Measurements from ENCODE around the gene C19orf67.

The C19orf67 gene

DNA sequence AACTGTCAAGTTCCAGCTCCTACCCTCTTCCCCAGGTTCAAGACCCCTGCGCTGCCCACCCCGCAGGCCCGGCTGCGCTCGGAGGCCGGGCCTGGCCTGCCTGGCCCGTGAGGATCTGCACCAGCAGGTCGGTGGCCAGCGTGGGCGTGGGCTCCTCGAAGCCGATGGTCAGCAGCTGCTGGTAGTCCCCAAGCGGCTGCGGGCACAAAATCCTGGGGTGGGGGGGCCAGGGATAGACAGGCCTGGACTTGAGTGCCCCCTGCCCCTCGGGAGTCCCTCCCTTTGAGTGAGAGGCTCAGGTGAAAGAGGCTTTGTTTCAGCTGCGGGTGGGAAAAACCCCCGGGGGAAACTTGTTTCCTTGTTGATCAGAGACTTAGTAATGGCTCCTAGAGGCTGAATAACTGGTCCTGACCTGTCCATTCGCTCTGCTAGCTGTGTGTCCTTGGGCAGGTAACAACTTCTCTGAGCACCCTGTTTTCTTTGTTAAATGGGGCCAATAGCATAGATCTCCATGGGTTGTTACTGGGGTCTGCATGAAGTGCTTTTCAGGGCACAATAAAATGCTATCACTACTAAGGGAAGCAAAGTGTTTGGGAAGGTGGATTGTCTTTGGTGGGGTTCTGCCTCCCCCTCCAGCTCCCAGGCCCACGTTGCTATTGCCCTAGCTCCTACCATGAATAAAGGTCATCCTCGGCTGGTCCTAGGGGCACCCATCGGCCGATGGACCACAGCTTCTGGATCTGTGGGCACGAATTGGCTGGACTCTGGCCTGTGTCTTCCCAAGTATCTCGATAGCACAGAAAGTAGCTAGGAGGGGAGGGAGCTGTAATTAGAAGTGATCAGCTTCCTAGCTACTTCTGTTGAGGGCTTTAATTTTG, 3.5 kb downstream of the C19orf67 start:
- no peak for DNase-seq (ENCODE audit: low spot score)

DNA sequence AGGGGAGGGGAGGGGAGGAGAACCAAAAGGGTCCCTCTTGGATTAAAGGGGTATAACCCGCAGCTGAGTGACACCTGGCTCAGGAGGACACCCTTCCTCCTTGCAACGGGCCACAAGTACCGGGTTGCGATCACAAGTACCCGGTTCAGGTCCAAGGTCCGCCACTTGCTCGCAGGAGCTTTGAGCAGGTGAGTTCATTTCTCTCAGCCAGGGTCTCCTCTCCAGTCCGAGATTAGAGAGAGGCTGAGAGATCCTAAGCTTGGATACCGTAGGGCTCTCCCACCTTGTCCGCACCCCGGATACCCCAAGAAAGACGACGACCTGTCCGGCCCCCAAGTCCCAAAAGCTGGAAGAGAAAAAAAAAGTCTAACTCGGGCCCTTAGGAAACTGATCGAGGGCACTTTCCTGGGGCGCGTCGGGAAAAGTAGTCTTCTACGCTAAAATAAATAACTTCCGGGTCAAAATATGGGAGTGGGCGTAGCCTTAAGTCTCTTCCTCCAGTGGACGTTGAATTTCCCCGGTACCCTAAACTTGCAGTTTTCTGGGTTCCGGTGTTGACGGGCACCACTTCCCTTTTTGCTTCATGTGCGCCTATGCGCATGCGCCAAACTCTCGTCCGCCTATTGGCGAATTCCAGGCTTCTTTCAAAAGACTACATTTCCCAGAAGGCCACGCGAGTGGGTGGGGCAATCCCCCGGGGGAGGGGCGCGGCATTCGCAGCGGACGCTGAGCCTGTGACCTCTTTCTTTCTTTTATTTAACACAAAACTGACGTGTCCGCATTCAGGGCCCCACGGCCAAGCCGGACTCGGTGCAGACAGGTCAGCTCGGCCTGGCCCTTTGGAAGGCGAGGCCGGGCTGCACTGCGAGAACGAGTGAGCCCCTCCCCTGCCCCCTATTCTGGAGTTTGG, 4.4 kb downstream of the C19orf67 start:
- DNase-seq (ENCODE audit: low spot score), result peak; percentile 99

DNA sequence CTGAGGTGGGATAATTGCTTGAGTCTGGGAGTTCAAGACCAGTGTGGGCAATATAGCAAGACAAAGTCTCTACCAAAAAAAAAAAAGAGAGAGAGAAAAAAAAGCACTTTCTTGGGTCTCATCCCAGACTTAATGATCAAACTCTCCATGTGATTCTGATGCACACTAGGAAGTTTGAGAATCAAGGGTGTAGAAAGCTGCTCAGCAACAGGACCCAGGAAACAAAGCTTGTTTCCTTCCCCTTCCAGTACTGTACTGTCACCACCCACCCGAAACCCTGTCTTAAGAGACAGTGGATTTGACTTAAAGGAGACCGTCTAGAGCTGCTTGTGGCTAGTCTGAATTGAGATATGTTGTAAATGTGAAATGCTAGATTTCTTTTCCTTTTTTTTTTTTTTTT, 7.2 kb downstream of the C19orf67 start:
- no peak for DNase-seq (ENCODE audit: low spot score)

DNA sequence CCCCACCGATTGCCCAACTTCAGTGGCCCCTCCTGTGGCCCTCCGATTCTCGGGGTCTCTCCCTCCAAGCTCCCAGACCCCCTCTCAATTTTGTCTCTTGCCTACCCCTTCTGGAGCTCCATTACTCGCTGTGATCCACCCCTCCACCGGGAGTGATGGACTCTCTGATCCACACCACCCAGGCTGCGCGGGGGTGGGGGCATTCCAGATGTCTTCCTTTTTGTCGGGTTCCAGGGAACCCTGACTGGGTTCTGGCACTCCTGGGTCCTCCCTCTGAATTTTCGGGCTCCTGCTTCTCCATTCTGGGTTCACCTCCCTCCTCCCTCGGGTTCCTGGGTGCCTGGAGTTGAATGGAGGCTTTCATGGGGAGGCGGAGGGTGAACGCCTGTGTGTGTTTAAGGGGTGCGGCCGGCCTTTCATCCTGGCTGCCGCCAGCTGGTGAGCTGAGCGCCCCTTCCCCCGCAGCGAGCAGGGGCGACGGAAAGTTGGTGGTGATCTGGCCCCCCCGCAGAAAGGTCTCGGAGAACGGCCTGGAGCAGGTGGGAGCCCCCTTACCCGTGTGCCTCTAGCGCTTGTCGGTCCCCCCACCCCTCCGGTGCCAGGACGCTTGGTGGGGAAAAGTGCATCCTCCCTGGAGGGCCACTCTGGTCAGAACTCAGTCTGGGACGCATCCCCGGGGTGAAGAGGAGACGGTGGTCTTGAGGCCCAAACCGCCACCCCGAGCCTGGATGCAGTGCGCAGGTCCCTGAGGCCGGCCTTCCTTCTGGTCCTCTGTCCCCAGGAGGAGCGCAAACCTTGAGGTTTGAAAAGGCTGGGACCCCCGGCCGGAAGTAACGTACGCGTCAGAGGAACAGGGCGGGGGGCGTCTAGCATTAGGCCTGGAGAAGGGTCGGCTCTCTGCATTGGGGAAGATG, 11.4 kb downstream of the C19orf67 start:
- DNase-seq (ENCODE audit: low spot score), result no peak

- peak; percentile 60 for DNase-seq (ENCODE audit: low spot score)
These were observed 12.2 kb downstream of the C19orf67 start for GRCh38 chr19:14073261-14073924.

DNA sequence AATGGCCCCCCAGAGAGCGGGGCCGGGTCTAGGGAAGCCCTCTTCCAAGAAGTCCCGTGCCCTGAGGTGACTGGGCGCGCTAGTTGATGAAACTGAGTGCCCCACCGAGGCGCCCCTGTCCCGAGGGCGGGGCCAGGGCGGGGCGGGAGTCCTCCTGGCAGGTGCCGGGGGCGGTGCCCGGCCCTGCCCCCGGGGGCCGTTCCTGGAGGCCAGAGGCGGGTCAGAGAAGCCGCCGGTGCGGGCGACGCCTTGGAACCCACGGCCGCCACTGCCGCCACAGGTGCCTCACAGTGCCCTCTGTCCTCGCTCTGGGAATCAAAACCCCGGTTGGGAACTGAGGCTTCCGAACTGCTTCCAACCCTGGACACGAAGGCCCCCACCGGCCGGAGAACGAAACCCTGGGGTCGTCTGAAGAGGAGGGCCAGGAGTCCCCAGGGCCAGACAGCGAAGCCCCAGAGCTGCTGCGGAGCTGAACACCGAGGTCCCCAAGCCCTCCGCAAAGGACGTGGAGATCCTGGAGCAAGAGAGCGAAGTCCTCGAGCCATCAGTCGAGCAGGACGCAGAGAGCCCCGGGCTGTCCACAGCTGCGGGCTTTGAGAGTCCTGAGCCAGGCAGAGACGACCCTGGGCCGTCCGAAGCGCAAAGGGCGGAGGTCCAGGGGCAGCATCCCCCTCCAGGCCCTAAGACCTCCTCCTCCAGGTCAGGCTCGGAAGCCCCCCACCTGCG, 12.9 kb downstream of the C19orf67 start, which contains the start of gene MISP3:
TSS of gene MISP3 (plus strand) at position 252 of the 726 bp plus-strand sequence. CDS start 524 bp downstream, outside the sequence.
- DNase-seq (ENCODE audit: low spot score), result no peak

DNA sequence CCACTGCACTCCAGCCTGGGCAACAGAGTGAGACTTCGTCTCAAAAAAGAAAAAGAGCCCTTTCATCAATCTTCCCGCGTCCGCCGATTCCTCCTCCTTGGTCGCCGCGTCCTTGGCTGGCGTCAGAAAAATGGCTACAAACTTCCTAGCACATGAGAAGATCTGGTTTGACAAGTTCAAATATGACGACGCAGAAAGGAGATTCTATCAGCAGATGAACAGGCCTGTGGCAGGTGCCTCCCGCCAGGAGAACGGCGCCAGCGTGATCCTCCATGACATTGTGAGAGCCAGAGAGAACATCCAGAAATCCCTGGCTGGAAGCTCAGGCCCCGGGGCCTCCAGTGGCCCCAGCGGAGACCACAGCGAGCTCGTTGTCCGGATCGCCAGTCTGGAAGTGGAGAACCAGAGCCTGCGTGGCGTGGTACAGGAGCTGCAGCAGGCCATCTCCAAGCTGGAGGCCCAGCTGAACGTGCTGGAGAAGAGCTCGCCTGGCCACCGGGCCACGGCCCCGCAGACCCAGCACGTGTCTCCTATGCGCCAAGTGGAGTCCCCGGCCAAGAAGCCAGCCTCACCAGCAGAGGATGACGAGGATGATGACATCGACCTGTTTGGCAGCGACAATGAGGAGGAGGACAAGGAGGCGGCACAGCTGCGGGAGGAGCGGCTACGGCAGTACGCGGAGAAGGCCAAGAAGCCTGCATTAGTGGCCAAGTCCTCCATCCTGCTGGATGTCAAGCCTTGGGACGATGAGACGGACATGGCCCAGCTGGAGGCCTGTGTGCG, 15.1 kb downstream of the C19orf67 start:
- no peak for DNase-seq (ENCODE audit: low spot score)

GRCh38 chr19:14066134-14066533, 19.4 kb downstream of the C19orf67 start:
- no peak for DNase-seq (ENCODE audit: low spot score)

GRCh38 chr19:14063105-14063504, 22.5 kb downstream of the C19orf67 start:
- DNase-seq (ENCODE audit: low spot score), result no peak

GRCh38 chr19:14062558-14062855, 23.1 kb downstream of the C19orf67 start:
- no peak for DNase-seq (ENCODE audit: low spot score)

- no peak for DNase-seq (ENCODE audit: low spot score)
These were observed 23.6 kb downstream of the C19orf67 start, which contains the start of gene PALM3 for GRCh38 chr19:14061751-14062557. Gene PALM3, minus strand, starts transcription at chr19:14062076. Its CDS starts 96 bp downstream, at chr19:14061980.

DNA sequence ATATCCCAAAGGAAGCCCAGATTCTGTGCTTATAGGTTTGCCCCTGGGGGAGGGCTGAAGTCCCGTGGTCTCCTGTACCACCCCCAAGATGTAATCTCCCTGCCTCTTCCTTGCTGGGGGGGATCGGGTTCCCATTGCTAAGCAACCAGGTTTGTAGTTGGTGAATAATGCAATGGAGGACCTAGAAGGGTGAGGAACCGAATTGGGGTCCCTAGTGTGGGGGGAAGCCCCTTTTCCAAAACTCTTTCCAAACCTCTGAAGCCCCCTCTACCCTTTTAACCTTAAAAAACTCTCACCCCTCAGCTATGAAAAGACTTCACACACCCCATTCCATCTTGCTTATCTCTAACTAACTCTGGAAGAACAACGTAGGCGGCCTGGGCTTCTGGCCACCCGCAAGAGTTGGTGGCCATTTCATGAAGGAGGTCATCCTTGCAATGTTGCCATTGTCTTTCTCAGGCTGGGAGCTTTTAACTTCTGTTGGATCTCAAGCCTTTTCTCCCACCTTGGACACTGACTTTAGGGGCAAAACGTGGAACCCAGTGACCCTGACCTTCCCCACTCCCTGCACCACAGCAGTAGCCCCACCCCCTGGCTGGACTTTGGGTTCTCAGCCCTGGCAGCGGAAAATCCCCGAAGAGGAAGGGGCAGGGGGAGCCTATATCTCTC, 24.4 kb downstream of the C19orf67 start:
- DNase-seq (ENCODE audit: low spot score), result no peak

- DNase-seq (ENCODE audit: low spot score), result no peak
These were observed 25.9 kb downstream of the C19orf67 start for GRCh38 chr19:14059652-14060155.

DNA sequence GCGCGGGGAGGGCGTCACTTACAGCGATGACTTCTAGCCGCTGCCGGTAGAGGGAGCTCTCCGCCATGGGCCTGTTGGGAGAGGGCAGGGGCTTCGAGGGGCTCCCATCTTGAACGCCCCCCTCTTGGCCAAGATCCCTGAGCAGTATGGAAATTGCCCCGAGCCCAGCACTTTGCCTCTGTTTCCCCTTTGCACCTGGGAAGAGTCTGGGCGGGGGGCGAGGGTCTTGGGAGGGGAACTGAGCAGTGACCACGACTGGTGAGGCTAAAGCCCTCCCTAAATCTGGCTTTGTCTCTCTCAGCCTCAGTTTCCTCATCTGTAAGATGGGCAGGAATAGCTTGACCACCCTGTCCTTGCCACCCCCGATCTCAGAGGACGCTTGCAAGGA, 26.5 kb downstream of the C19orf67 start:
- peak; percentile 21 for DNase-seq (ENCODE audit: low spot score)

- no peak for DNase-seq (ENCODE audit: low spot score)
These were observed 27.1 kb downstream of the C19orf67 start for GRCh38 chr19:14058182-14059092.

DNA sequence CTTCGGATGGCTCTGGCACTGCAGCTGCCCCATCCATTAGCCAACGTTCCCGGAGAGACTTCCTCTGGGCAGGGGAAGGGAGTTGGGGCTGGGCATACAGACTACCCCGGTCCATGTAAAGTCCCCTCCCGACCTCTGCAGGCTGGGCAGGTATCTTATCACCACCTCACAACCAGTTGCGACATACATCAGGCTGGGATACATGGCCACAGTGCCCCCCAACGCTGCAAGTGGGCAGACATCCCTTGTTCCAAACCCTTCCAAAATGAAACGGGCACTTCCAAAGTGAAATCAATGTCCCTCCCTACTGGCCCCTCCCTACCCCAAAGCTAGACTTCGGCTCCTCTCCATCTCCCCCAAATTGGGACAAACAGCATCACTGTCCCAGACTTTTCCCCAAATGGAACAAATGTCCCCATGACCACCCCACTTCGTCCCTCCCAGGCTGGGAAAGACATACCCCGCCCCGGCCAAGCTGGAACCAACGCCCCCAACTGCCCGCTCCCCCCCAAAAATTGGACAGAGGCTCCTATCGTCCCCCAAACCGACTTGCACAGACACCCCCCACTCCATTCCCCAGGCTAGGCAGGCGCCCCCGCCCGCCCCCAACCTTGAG, 28.7 kb downstream of the C19orf67 start:
- no peak for DNase-seq (ENCODE audit: low spot score)

Measured in CD4-positive, alpha-beta T cell treated with Interleukin-6 at 100 ng/mL for 8 hours (primary cell).